MCF 10A (cell line): ENCODE data around the gene TRAF3IP3. TPM values are rescaled to one million over a fixed set of nuclear protein-coding genes. Genes with fewer than 3 reads are reported as not detected.

Experiments used
- BruUV-seq: library from RNA; stranded (reverse); fragments of 400-500 nt; replicated peaks from 2 replicates; lab custom pipeline; 2021; lab: Mats Ljungman, UMichigan
- CTCF ChIA-PET: fragments of 300-600 bp; sonication (Branson Sonifier 250); formaldehyde crosslinking; extraction: SDS; loops from one replicate; lab custom pipeline; 2021; ENCODE audit warnings: antibody characterized with exemption, inconsistent platforms; lab: Yijun Ruan, JAX
- POLR2A ChIA-PET: fragments of 300-600, 350-650 bp; sonication (Branson Sonifier 250); formaldehyde crosslinking; extraction: SDS; loops from one replicate; lab custom pipeline; 2020; ENCODE audit warnings: antibody characterized with exemption, inconsistent platforms; lab: Yijun Ruan, JAX
- DNase-seq: peaks from one replicate; pipeline ENCODE4 v3.0.0-alpha.2; 2018; ENCODE audit not compliant: unreplicated experiment
- H3K27ac Mint-ChIP-seq: one replicate; pipeline ENCODE4 v1.8.0; 2022; ENCODE audit warnings: mild to moderate bottlenecking, low read depth, mixed read lengths; ENCODE audit not compliant: unreplicated experiment
- H3K27me3 Mint-ChIP-seq: one replicate; pipeline ENCODE4 v1.8.0; 2022; ENCODE audit warnings: mixed read lengths; ENCODE audit not compliant: insufficient read depth, unreplicated experiment
- H3K36me3 Mint-ChIP-seq: one replicate; pipeline ENCODE4 v1.8.0; 2022; ENCODE audit warnings: mild to moderate bottlenecking, moderate library complexity, mixed read lengths; ENCODE audit not compliant: insufficient read depth, unreplicated experiment
- H3K4me1 Mint-ChIP-seq: one replicate; pipeline ENCODE4 v1.8.0; 2022; ENCODE audit warnings: mixed read lengths; ENCODE audit not compliant: insufficient read depth, unreplicated experiment
- H3K4me3 Mint-ChIP-seq: one replicate; pipeline ENCODE4 v1.8.0; 2022; ENCODE audit warnings: mild to moderate bottlenecking, moderate library complexity, mixed read lengths; ENCODE audit not compliant: unreplicated experiment
- H3K9me3 Mint-ChIP-seq: one replicate; pipeline ENCODE4 v1.8.0; 2022; ENCODE audit warnings: mixed read lengths; ENCODE audit not compliant: unreplicated experiment
- intact Hi-C: fragments of 100-400 bp; cut with micrococcal nuclease; formaldehyde crosslinking; loops from 2 replicates; pipeline ENCODE4 v1.14.1; 2022
- total RNA-seq: library from RNA; stranded (reverse); gene quantifications from 2 replicates; pipeline ENCODE4 v1.2.3, GENCODE V29; 2022
- TF ChIP-seq, protein P1 (sequence below): fragments of 200-600 bp; IDR thresholded peaks from one replicate; pipeline ENCODE4 v1.8.0; 2022; ENCODE audit warnings: antibody characterized with exemption, mild to moderate bottlenecking; ENCODE audit not compliant: unreplicated experiment

Gene TRAF3IP3
- total RNA-seq, 1 experiment from 2014 or later = not detected

DNA sequence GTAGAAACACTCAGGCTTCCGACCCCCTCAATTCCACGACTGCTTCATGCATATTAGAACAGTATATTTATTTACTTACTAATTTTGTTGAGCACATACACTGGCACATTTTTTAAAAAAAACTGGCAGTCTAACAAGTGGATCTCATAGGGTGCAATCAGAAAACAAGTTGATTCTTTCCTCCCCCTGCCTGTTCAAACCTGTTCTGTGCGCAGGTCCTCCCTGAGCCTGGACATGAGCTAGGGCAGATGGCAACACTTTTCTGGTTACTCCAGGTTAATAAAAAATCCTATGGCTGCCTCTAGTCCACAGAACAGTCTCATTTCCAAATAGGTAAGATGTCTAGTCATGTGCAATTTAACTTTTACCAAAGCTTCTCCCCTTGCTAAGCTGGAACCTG lies 32.6 kb upstream of the TRAF3IP3 start:
- POLR2A ChIA-PET = interaction anchor here (1.0 to 1.4 kb wide), 2 partner anchors 8 to 10 kb away, joined by 3 to 4 read pairs; no protein-coding TSS in a partner anchor
- Mint-ChIP-seq H3K27ac (no peak overlapping the region), H3K36me3 (no peaks in the 10 kb centered on the region), H3K9me3 (no peaks in the 10 kb centered on the region), H3K4me1 (no peaks in the 10 kb centered on the region), H3K27me3 (no peaks in the 10 kb centered on the region), H3K4me3 (no peak overlapping the region)
- DNase-seq = no peak
- CTCF ChIA-PET = interaction anchor here (0.5 to 16.7 kb wide), 6 partner anchors 12 to 405 kb away, joined by 3 to 227 read pairs (median 3); no protein-coding TSS in a partner anchor
- TF ChIP-seq, protein P1, sequence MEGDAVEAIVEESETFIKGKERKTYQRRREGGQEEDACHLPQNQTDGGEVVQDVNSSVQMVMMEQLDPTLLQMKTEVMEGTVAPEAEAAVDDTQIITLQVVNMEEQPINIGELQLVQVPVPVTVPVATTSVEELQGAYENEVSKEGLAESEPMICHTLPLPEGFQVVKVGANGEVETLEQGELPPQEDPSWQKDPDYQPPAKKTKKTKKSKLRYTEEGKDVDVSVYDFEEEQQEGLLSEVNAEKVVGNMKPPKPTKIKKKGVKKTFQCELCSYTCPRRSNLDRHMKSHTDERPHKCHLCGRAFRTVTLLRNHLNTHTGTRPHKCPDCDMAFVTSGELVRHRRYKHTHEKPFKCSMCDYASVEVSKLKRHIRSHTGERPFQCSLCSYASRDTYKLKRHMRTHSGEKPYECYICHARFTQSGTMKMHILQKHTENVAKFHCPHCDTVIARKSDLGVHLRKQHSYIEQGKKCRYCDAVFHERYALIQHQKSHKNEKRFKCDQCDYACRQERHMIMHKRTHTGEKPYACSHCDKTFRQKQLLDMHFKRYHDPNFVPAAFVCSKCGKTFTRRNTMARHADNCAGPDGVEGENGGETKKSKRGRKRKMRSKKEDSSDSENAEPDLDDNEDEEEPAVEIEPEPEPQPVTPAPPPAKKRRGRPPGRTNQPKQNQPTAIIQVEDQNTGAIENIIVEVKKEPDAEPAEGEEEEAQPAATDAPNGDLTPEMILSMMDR = no peak
- intact Hi-C loops = no loop called here
- no TSS peak for BruUV-seq

DNA sequence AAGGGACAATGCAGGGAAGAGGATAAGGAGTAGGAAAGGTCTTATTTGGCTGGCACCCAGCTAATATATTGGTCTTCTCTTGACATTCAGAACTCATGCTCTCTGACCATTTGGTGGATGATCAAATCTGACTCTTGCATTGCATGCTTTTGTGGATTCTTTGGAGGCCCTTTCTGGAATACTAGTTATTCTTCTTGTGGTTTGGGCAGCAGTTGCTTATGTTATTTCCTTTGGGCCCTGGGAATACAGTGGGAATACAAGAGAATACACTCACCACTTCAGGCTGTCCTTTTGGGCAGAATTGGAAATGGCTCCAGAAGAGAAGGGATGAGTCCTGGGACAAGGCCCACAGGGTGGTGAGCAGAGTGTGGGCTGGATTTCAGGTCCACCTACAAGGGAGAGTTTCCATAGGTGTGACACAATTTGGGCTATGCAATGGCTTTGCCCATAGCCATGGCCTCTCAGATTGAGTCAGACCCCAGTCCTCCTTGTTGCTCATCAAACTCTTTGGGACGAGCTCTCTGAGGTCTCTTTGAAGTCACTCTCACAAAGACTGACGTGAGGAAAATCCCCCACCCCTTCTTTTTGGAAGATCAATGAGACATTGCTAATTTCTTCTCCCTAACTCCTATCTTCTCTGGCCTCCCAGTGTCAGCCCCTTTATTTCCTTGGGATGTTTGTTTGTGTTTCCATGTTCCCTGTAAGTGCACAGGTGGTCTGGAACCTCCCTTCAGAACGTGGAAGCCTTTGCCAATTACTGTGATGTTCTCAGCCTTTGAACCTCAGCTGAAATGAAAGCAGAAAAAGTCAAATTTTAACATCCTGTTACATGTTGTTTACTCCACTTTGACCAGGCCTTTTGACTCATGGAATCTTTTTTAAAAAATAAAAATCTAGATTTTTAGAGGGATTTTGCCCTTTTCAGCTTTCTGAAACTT lies 31.8 kb upstream of the TRAF3IP3 start:
- no peak overlapping the region for H3K4me3 Mint-ChIP-seq
- BruUV-seq = no TSS peak
- intact Hi-C loops = no loop called here
- ChIA-PET POLR2A (interaction anchor here (1.4 to 1.9 kb wide), 4 partner anchors 11 to 69 kb away, joined by 3 to 7 read pairs (median 4); no protein-coding TSS in a partner anchor), CTCF (interaction anchor here (0.5 to 16.7 kb wide), 9 partner anchors 10 to 406 kb away, joined by 3 to 227 read pairs (median 4); partner anchors contain the start of gene G0S2)
- H3K36me3 Mint-ChIP-seq = no peaks in the 10 kb centered on the region
- H3K27ac Mint-ChIP-seq = no peak overlapping the region
- no peak for DNase-seq
- H3K4me1 Mint-ChIP-seq = no peaks in the 10 kb centered on the region
- TF ChIP-seq, protein P1 = no peak
- no peaks in the 10 kb centered on the region for H3K27me3 Mint-ChIP-seq
- H3K9me3 Mint-ChIP-seq = no peaks in the 10 kb centered on the region

DNA sequence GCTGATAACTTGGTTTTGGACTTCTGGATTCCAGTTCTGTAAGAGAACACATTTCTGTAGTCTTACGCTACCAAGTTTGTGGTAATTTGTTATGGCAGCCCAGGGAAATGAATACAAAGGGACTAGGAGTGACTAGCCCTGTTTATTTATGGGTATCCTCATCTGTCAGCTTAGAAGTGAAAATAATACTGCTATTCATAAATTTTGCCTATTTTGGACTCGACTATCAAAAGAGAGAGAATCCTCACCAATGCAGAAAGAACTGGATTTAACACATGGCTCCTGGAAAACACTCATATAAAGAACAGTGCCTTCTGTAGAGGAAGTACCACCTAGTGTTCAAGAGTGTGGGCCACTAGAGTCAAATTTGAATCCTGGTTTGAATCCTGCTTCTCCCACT lies 28.6 kb upstream of the TRAF3IP3 start:
- H3K36me3 Mint-ChIP-seq = no peaks in the 10 kb centered on the region
- CTCF ChIA-PET = interaction anchor here (0.6 to 16.7 kb wide), 10 partner anchors 10 to 150 kb away, joined by 3 to 227 read pairs (median 5); no protein-coding TSS in a partner anchor
- no peak for DNase-seq
- no TSS peak for BruUV-seq
- no peak overlapping the region for H3K4me3 Mint-ChIP-seq
- POLR2A ChIA-PET = interaction anchor here (0.6 to 2.6 kb wide), 5 partner anchors 10 to 161 kb away, joined by 3 to 12 read pairs (median 3); no protein-coding TSS in a partner anchor
- no peaks in the 10 kb centered on the region for H3K9me3 Mint-ChIP-seq
- H3K4me1 Mint-ChIP-seq = no peaks in the 10 kb centered on the region
- no peaks in the 10 kb centered on the region for H3K27me3 Mint-ChIP-seq
- TF ChIP-seq, protein P1 = no peak
- H3K27ac Mint-ChIP-seq = no peak overlapping the region
- intact Hi-C loops = no loop called here

DNA sequence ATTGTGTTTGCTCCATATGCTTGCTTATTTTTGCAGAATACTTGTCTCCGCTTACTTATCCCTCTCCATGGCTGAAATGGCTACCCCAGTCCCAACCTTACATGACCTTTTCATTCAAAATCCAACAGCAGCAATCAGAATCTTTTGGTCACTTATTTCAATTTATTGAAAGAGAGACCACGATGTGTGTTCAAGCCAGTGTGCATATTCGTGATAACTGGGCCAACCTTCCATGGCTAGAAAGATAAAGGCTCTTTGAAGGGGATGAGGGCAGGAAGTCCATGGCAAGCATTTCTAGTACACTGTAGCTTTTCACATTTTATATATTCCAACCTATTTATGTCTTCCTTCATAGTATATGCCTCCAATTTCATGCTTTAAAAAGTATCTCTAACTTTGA lies 28.1 kb upstream of the TRAF3IP3 start:
- H3K9me3 Mint-ChIP-seq = no peaks in the 10 kb centered on the region
- no peaks in the 10 kb centered on the region for H3K36me3 Mint-ChIP-seq
- no TSS peak for BruUV-seq
- ChIA-PET POLR2A (interaction anchor here (0.9 to 2.6 kb wide), 6 partner anchors 9 to 162 kb away, joined by 3 to 12 read pairs (median 3); partner anchors contain the start of gene C1orf74), CTCF (interaction anchor here (0.6 to 16.7 kb wide), 14 partner anchors 10 to 151 kb away, joined by 3 to 227 read pairs (median 4); partner anchors contain the start of gene HSD11B1)
- TF ChIP-seq, protein P1 = no peak
- H3K27ac Mint-ChIP-seq = no peak overlapping the region
- DNase-seq = no peak
- no peaks in the 10 kb centered on the region for H3K27me3 Mint-ChIP-seq
- H3K4me1 Mint-ChIP-seq = no peaks in the 10 kb centered on the region
- intact Hi-C loops = no loop called here
- no peak overlapping the region for H3K4me3 Mint-ChIP-seq
